Glutamatergic neuron (in vitro differentiated cells): Measurements from ENCODE around the gene PLCG1. TPM values are rescaled to one million over a fixed set of nuclear protein-coding genes. Genes with fewer than 3 reads are reported as not detected.

ENCODE experiments used
- DNase-seq: peaks from one replicate; pipeline ENCODE4 v3.0.0; 2022
- H3K27ac Mint-ChIP-seq: one replicate; pipeline ENCODE4 v1.8.0; 2020; ENCODE audit warnings: mild to moderate bottlenecking, mixed read lengths, inconsistent platforms; ENCODE audit not compliant: unreplicated experiment
- H3K27me3 Mint-ChIP-seq: one replicate; pipeline ENCODE4 v1.8.0; 2020; ENCODE audit warnings: mild to moderate bottlenecking, moderate library complexity, mixed read lengths, inconsistent platforms; ENCODE audit not compliant: unreplicated experiment
- H3K36me3 Mint-ChIP-seq: one replicate; pipeline ENCODE4 v1.8.0; 2020; ENCODE audit warnings: mild to moderate bottlenecking, mixed read lengths, inconsistent platforms; ENCODE audit not compliant: unreplicated experiment
- H3K4me1 Mint-ChIP-seq: one replicate; pipeline ENCODE4 v1.8.0; 2020; ENCODE audit warnings: mild to moderate bottlenecking, low read depth, mixed read lengths, inconsistent platforms; ENCODE audit not compliant: unreplicated experiment
- H3K4me3 Mint-ChIP-seq: one replicate; pipeline ENCODE4 v1.8.0; 2020; ENCODE audit warnings: mild to moderate bottlenecking, mixed read lengths, inconsistent platforms; ENCODE audit not compliant: unreplicated experiment
- H3K9me3 Mint-ChIP-seq: one replicate; pipeline ENCODE4 v1.8.0; 2020; ENCODE audit warnings: mild to moderate bottlenecking, moderate library complexity, mixed read lengths, inconsistent platforms; ENCODE audit not compliant: unreplicated experiment
- total RNA-seq: library from RNA; stranded (reverse); fragmentation: NEBNext Ultra II Directional; extraction: Animal tissue kit (Norgen Biotek cat#: 25700); gene quantifications from one replicate; pipeline ENCODE4 v1.2.1, GENCODE V29; 2021; ENCODE audit not compliant: unreplicated experiment
- TF ChIP-seq, protein P1 (sequence below): fragments of 200-600 bp; sonication (generic); IDR thresholded peaks from one replicate; pipeline ENCODE4 v1.5.0; 2021; ENCODE audit not compliant: partially characterized antibody, unreplicated experiment

PLCG1 gene
- total RNA-seq, 1 donor from 2014 or later, result 458 TPM

DNA sequence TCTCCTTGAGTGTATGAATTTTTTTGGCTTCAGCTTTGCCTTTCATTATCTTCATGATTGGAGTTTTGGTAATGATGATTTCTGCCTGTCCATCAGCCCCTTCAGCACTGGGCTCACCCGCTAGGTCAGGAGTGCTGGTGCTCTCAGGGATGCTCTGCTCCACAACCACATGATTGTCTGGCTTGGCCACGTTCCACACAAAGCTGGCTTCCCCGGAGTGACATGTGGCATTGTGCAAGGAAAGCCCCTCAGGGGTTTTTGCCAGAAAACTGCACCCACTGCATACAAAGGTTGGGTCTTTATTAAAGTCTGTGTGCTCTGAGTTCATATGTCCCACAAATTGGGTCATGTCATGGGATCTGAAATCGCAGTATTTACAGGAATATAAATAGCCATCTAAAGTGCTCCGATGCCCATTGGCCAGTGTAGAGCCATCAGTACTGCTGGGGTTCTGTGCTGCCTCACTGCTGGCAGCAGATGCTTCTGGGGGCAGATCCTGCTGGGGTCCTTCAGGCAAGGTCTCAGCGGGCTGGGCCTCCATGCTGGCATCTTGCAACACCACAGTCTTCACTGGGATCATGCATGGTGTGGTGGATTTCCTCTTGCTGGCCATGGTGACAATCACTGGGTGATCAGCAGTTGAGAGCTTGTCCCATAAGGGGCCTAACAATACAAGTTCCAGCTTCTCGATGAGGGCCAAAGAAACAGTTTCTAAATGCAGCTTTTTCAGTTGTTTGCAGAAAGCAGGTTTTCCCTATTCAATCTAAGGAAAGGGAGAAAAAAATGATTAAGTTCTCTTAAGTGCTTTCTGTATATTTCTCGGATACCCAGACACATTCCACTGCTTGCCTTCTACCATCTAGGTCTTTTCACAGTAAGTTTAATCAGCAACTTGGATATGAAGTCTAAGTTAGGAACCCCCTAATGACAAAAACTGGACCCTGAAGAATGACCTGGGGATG is 67.2 kb downstream of the PLCG1 start:
- H3K27ac Mint-ChIP-seq, result no peak overlapping the region
- no peak overlapping the region for H3K4me3 Mint-ChIP-seq
- TF ChIP-seq, protein P1, sequence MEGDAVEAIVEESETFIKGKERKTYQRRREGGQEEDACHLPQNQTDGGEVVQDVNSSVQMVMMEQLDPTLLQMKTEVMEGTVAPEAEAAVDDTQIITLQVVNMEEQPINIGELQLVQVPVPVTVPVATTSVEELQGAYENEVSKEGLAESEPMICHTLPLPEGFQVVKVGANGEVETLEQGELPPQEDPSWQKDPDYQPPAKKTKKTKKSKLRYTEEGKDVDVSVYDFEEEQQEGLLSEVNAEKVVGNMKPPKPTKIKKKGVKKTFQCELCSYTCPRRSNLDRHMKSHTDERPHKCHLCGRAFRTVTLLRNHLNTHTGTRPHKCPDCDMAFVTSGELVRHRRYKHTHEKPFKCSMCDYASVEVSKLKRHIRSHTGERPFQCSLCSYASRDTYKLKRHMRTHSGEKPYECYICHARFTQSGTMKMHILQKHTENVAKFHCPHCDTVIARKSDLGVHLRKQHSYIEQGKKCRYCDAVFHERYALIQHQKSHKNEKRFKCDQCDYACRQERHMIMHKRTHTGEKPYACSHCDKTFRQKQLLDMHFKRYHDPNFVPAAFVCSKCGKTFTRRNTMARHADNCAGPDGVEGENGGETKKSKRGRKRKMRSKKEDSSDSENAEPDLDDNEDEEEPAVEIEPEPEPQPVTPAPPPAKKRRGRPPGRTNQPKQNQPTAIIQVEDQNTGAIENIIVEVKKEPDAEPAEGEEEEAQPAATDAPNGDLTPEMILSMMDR, result no peak
- no peak for DNase-seq
- peaks cover 7% of the 10 kb centered on the region for H3K9me3 Mint-ChIP-seq
- peaks cover 25% of the 10 kb centered on the region for H3K36me3 Mint-ChIP-seq
- no peaks in the 10 kb centered on the region for H3K4me1 Mint-ChIP-seq
- H3K27me3 Mint-ChIP-seq, result peaks cover 7% of the 10 kb centered on the region

DNA sequence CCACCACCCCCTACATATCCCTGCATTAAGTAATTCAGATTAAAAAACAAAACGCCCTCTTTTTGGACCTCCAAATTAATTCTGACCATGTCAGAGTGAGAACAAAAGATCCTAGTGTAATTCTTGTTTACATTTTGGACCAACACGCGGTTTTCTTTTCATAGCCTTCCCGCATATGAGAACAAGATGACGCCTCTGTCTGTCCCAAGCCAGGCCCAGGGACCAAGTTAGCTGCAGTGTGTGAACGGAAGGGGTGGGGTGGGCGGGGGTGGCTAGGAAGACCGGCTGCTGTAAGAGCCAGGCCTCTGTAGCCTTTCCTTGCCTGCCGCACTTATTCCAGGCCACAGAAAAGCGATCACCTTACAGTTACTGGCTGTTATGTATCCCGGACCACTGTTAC is 68.0 kb downstream of the PLCG1 start:
- TF ChIP-seq, protein P1, result no peak
- Mint-ChIP-seq H3K27ac (no peak overlapping the region), H3K4me1 (no peaks in the 10 kb centered on the region), H3K36me3 (peaks cover 25% of the 10 kb centered on the region), H3K4me3 (no peak overlapping the region), H3K9me3 (peaks cover 7% of the 10 kb centered on the region), H3K27me3 (peaks cover 7% of the 10 kb centered on the region)
- no peak for DNase-seq

DNA sequence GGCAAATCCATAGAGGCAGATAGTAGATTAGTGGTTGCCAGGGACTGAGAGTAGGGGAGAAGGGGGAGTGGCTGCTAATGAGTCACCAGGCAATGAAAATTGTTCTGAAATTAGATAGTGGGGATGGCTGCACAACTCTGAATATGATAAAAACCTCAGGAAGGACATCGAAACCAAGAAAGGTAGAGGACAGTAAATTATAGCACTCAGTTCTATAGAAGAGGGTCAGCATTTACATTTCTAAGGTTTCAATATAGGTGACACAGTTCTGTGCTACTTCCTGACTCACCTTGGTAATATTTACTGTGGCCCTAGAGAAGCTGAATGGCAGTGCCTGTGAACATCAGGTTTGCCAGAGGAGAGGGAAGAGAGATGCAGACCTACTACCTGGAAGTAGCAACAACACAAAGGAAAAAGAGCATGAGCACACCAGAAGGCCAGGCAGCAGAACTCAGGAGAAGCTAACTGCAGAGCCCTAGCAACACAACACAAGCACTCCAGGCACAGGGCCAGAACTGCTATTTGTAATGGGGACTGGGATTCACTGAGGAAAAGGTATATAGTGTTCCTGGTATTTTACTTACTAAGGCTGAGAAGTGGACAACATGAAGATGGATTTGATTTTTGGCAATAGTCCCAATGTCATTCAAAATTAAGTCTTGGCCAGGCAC is 75.9 kb downstream of the PLCG1 start:
- Mint-ChIP-seq H3K27ac (no peak overlapping the region), H3K4me1 (no peaks in the 10 kb centered on the region), H3K9me3 (no peaks in the 10 kb centered on the region), H3K36me3 (no peaks in the 10 kb centered on the region), H3K27me3 (no peaks in the 10 kb centered on the region), H3K4me3 (no peak overlapping the region)
- no peak for DNase-seq
- TF ChIP-seq, protein P1, result no peak

DNA sequence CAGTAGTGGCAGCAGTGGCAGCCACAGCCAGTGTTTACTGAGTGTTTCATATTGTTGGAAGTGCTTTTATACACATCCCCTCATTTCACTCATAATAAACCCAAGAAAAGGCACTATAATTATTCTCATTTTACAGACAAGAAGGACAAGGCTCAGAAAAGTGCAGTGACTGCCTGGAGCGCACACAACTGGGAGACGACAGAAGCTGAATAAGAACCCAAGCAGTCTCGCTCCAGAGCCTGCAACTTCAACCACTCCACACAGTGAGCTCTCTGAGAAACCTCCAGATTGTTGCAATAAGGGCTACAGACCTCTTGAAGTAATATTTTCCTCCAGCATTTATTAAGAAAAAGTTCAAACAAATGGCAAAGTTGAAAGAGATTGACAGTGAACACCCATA is 76.9 kb downstream of the PLCG1 start:
- Mint-ChIP-seq H3K36me3 (no peaks in the 10 kb centered on the region), H3K9me3 (no peaks in the 10 kb centered on the region), H3K27ac (no peak overlapping the region), H3K4me3 (no peak overlapping the region), H3K4me1 (no peaks in the 10 kb centered on the region), H3K27me3 (no peaks in the 10 kb centered on the region)
- no peak for DNase-seq
- TF ChIP-seq, protein P1, result no peak

DNA sequence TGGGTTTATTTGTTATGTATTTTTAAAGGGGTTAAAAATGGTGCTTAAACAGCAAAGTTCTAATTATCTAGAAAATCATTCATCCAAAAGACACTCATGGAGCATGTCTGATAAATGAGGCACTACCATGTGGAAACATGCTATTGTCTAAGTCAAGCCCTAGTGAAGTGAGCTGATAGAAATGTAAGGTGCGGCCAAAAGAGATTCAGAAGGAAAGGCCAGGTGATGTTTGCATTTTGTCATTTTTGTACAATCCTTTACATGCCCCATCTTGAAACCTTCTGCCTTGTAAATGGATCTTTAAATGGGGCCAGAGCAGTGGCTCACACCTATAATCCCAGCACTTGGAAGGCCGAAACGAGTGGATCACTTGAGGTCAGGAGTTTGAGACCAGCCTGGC is 77.3 kb downstream of the PLCG1 start:
- H3K4me3 Mint-ChIP-seq, result no peak overlapping the region
- no peaks in the 10 kb centered on the region for H3K9me3 Mint-ChIP-seq
- no peak overlapping the region for H3K27ac Mint-ChIP-seq
- no peaks in the 10 kb centered on the region for H3K36me3 Mint-ChIP-seq
- TF ChIP-seq, protein P1, result no peak
- no peak for DNase-seq
- H3K4me1 Mint-ChIP-seq, result no peaks in the 10 kb centered on the region
- no peaks in the 10 kb centered on the region for H3K27me3 Mint-ChIP-seq
